ENCODE results near the gene AK9. TPM values are rescaled to one million over a fixed set of nuclear protein-coding genes. Genes with fewer than 3 reads are reported as not detected.
A peak's percentile ranks its signal among the peaks of the same experiment; 100 is the strongest.

The AK9 gene
- total RNA-seq, result 5.4 and 6.0 TPM in 2 replicates

GRCh38 chr6:109690737-109691621, at the start of gene AK9, which contains the start of gene FIG4:
TSS of gene AK9 (minus strand) at chr6:109691202. CDS start at chr6:109675745, 15,457 bp downstream.
TSS of gene FIG4 (plus strand) at chr6:109691296. CDS start at chr6:109691436, 140 bp downstream.
- Histone ChIP-seq H3K4me3 (ENCODE audit: low read depth, low read length) (peak within 1 kb of the TSS; percentile 74), H3K36me3 (ENCODE audit: control insufficient read depth, insufficient read depth, low read length) (no peaks in the 10 kb centered on the region), H3K27me3 (ENCODE audit: control insufficient read depth, insufficient read depth, low read length) (peaks cover 2% of the 10 kb centered on the region)
- peak; percentile 42 for TF ChIP-seq CTCF (IDR thresholded peaks at IDR 0.05; ENCODE audit: insufficient read depth, low read length, poor library complexity, severe bottlenecking)
- peak; percentile 73 for DNase-seq (ENCODE audit: low read depth)

- TF ChIP-seq CTCF (IDR thresholded peaks at IDR 0.05; ENCODE audit: insufficient read depth, low read length, poor library complexity, severe bottlenecking), result no peak
- DNase-seq (ENCODE audit: low read depth), result no peak
- Histone ChIP-seq H3K36me3 (ENCODE audit: control insufficient read depth, insufficient read depth, low read length) (no peaks in the 10 kb centered on the region), H3K4me3 (ENCODE audit: low read depth, low read length) (no peak overlapping the region), H3K27me3 (ENCODE audit: control insufficient read depth, insufficient read depth, low read length) (no peaks in the 10 kb centered on the region)
Measured at GRCh38 chr6:109740787-109741186, 49.8 kb upstream of the AK9 start.

DNA sequence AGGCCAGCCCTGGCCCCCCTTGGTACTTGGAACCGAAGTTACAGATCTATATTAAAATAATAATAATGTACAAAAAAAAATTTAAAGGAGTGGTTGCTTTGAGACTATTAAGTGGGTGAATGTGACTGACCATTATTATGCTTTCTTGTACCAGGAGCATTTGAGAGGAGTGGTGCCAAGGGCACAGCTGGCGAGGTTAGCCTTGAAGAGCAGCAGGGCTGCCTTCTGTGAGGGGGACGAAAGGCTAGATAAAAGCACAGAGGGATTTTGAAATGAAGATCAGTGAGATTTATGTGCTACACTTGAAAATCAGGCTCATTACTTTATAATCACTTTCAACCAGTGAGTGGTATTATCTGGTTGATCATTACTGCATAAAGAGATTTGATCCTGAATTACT, 48.7 kb upstream of the AK9 start:
- H3K36me3 ChIP-seq (ENCODE audit: control insufficient read depth, insufficient read depth, low read length), result no peaks in the 10 kb centered on the region
- no peaks in the 10 kb centered on the region for H3K27me3 ChIP-seq (ENCODE audit: control insufficient read depth, insufficient read depth, low read length)
- TF ChIP-seq CTCF (IDR thresholded peaks at IDR 0.05; ENCODE audit: insufficient read depth, low read length, poor library complexity, severe bottlenecking), result no peak
- no peak overlapping the region for H3K4me3 ChIP-seq (ENCODE audit: low read depth, low read length)
- DNase-seq (ENCODE audit: low read depth), result no peak

GRCh38 chr6:109738667-109739066, 47.7 kb upstream of the AK9 start:
- Histone ChIP-seq H3K27me3 (ENCODE audit: control insufficient read depth, insufficient read depth, low read length) (no peaks in the 10 kb centered on the region), H3K4me3 (ENCODE audit: low read depth, low read length) (no peak overlapping the region), H3K36me3 (ENCODE audit: control insufficient read depth, insufficient read depth, low read length) (no peaks in the 10 kb centered on the region)
- DNase-seq (ENCODE audit: low read depth), result no peak
- no peak for TF ChIP-seq CTCF (IDR thresholded peaks at IDR 0.05; ENCODE audit: insufficient read depth, low read length, poor library complexity, severe bottlenecking)

GRCh38 chr6:109738255-109738654, 47.3 kb upstream of the AK9 start:
- H3K27me3 ChIP-seq (ENCODE audit: control insufficient read depth, insufficient read depth, low read length), result no peaks in the 10 kb centered on the region
- TF ChIP-seq CTCF (IDR thresholded peaks at IDR 0.05; ENCODE audit: insufficient read depth, low read length, poor library complexity, severe bottlenecking), result no peak
- no peak for DNase-seq (ENCODE audit: low read depth)
- no peak overlapping the region for H3K4me3 ChIP-seq (ENCODE audit: low read depth, low read length)
- no peaks in the 10 kb centered on the region for H3K36me3 ChIP-seq (ENCODE audit: control insufficient read depth, insufficient read depth, low read length)
